GM18861 (cell line): ENCODE data around the gene KIF3C.

Source experiments
- ATAC-seq: cut with Tn5 transposase; IDR thresholded peaks from one replicate; pipeline ENCODE4 v1.9.1; 2021; ENCODE audit not compliant: unreplicated experiment

KIF3C gene

GRCh38 chr2:25881764-25882163, 100.5 kb downstream of the KIF3C start:
- no peak for ATAC-seq

- no peak for ATAC-seq
These were observed 103.1 kb downstream of the KIF3C start for GRCh38 chr2:25879133-25879730.

DNA sequence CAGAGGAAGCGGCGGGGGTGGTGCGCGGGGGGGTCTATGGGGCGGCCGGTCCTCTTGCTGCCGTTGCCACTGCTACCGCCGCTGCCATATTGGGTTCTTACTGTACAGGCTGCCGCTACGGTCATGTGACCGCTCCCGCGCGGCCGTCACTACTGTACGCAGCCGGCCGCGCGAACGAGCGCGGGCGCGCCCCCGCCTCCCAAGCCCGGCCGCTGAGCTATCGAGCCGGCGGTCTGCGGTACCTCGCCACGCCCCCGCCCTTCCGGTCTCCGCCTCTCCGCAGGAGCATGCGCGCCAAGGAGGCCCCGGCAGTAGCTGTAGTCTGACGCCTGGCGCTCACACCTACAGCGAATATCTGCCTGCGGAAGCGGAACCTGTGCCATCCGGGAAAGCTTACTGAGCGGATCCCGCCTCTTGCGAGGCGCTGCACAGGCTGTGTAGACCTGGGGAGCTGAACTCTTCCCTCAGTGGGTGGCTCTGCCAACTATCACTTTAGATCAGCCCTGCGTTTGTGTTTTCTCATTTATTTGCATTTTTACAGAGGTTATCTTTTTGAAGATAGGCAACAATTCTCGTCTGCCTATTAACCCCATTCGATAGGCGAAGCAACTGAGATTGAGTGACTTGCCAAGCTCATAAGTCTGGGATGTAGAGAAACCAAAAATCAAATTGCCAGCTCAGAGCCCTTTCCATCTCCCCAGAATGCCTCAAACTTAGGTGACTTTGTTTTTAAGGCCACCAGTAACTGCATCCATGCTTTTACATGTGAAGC, 103.8 kb downstream of the KIF3C start, which contains the start of gene ASXL2:
Gene ASXL2, minus strand, starts transcription at position 127 of the 772 bp plus-strand sequence. CDS start 265 bp downstream, outside the sequence.
- ATAC-seq, result peak; percentile 91

- ATAC-seq, result peak; percentile 35
These were observed 104.6 kb downstream of the KIF3C start for GRCh38 chr2:25877431-25878360.
